ENCODE measurements around the gene AKR1C4.

GRCh38 chr10:5234106-5234860 is 37.6 kb downstream of the AKR1C4 start:
- no peak for TF ChIP-seq CTCF (IDR thresholded peaks at IDR 0.05)
- TF ChIP-seq POLR2A (IDR thresholded peaks at IDR 0.05): no peak

Data from adrenal gland (tissue), 5 donors.